ENCODE data around the gene SLC6A15.

Gene SLC6A15

DNA sequence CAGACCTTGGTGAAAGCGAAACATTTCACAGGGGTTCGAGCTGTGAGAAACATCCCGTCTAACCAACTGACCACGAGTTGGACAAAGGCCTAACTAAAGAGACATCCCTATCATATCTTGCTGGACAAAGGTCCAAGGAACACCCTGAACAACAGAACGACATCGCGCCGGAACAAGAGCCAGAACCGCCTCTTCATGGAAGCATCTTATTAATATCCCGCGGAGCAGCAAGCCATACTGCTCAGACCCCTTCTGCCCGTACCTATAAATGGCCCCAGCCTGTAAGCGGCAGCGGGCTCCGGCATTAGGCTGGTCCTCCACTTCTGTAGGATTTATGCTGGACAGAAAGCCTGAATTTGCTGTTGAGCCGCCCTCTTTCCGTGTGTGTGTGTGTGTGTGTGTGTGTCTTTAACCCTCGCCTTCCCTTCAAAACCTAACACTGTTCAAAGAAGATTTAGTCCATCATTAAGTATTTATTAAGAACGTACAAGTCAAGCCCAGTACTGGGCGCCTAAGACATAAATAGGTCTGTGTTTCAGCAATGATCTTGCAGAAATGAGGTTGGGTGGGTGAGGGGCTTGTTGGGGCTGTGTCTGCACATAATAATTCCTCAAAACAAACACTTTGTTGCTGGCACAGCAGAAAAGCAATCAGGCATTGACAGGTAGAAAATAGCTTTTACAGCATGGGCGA is 1.9 kb downstream of the SLC6A15 start:
- peak overlapping the region; percentile 52 for H3K4me3 Mint-ChIP-seq
- no peak for ATAC-seq
- peaks cover 54% of the 10 kb centered on the region for H3K27me3 Mint-ChIP-seq
- H3K4me1 Mint-ChIP-seq, result peaks cover 7% of the 10 kb centered on the region
- H3K36me3 Mint-ChIP-seq (ENCODE audit: low read depth), result no peaks in the 10 kb centered on the region
- H3K27ac Mint-ChIP-seq, result no peak overlapping the region
- no peak for DNase-seq
- no peaks in the 10 kb centered on the region for H3K9me3 Mint-ChIP-seq

- Mint-ChIP-seq H3K4me3 (no peak overlapping the region), H3K27ac (no peak overlapping the region), H3K27me3 (peaks cover 6% of the 10 kb centered on the region), H3K9me3 (no peaks in the 10 kb centered on the region), H3K4me1 (no peaks in the 10 kb centered on the region), H3K36me3 (ENCODE audit: low read depth) (no peaks in the 10 kb centered on the region)
- DNase-seq (no peak), ATAC-seq (no peak)
These were observed 8.5 kb downstream of the SLC6A15 start for GRCh38 chr12:84904051-84904450.

GRCh38 chr12:84891106-84891838 is 21.3 kb downstream of the SLC6A15 start:
- Mint-ChIP-seq H3K27me3 (no peaks in the 10 kb centered on the region), H3K4me1 (no peaks in the 10 kb centered on the region), H3K9me3 (no peaks in the 10 kb centered on the region), H3K27ac (no peak overlapping the region), H3K36me3 (ENCODE audit: low read depth) (no peaks in the 10 kb centered on the region), H3K4me3 (no peak overlapping the region)
- DNase-seq (no peak), ATAC-seq (no peak)

DNA sequence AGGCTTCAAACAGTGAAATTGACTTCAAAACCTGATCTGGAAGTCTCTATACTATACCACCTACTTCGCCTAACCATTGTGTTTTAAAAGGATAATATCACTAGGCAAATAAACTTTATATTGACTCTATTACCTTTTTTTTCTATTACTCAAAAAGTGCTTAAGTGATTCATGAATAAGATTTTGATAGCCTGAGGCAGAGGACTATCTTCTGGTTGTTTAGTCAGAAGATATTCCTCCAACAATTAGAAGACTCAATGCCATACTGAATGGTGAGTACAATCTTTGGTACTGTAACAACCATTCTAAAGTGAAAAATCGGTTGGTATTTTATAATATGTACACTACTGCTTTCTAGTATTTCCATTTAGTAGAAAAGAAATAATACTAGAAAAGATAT is 22.8 kb downstream of the SLC6A15 start:
- Mint-ChIP-seq H3K4me1 (no peaks in the 10 kb centered on the region), H3K4me3 (no peak overlapping the region), H3K27ac (no peak overlapping the region), H3K9me3 (no peaks in the 10 kb centered on the region), H3K36me3 (ENCODE audit: low read depth) (no peaks in the 10 kb centered on the region), H3K27me3 (no peaks in the 10 kb centered on the region)
- ATAC-seq (no peak), DNase-seq (no peak)

- no peaks in the 10 kb centered on the region for H3K4me1 Mint-ChIP-seq
- H3K36me3 Mint-ChIP-seq (ENCODE audit: low read depth), result no peaks in the 10 kb centered on the region
- no peaks in the 10 kb centered on the region for H3K9me3 Mint-ChIP-seq
- no peak for ATAC-seq
- no peaks in the 10 kb centered on the region for H3K27me3 Mint-ChIP-seq
- DNase-seq, result no peak
- no peak overlapping the region for H3K27ac Mint-ChIP-seq
- H3K4me3 Mint-ChIP-seq, result no peak overlapping the region
These were observed 23.7 kb downstream of the SLC6A15 start for GRCh38 chr12:84888861-84889260.

GRCh38 chr12:84877340-84877739 is 35.3 kb downstream of the SLC6A15 start:
- ATAC-seq (no peak), DNase-seq (no peak)
- Mint-ChIP-seq H3K27me3 (no peaks in the 10 kb centered on the region), H3K9me3 (no peaks in the 10 kb centered on the region), H3K36me3 (ENCODE audit: low read depth) (no peaks in the 10 kb centered on the region), H3K27ac (no peak overlapping the region), H3K4me3 (no peak overlapping the region), H3K4me1 (no peaks in the 10 kb centered on the region)

DNA sequence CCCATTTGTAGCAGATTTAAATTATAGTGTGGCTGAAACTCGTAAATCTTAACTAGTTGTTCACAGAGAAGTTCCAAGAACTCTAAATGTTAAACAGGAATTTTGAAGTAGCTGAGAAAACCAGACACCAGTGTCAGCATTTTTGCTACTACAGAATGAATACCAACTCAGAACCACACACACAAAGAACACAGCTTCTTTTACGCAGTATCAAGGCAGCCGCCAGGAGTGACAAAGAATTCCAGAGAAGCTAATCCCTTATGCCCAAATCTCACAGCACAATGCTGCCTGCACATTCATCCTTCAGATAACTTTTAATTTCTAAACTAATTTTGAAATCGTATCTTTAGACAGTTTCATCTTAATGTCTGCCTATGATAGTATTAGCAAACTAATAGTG is 37.4 kb downstream of the SLC6A15 start:
- ATAC-seq (no peak), DNase-seq (no peak)
- H3K4me3 Mint-ChIP-seq, result no peak overlapping the region
- no peaks in the 10 kb centered on the region for H3K9me3 Mint-ChIP-seq
- no peaks in the 10 kb centered on the region for H3K27me3 Mint-ChIP-seq
- no peaks in the 10 kb centered on the region for H3K36me3 Mint-ChIP-seq (ENCODE audit: low read depth)
- no peak overlapping the region for H3K27ac Mint-ChIP-seq
- H3K4me1 Mint-ChIP-seq, result no peaks in the 10 kb centered on the region

GRCh38 chr12:84874825-84875139 is 37.8 kb downstream of the SLC6A15 start:
- Mint-ChIP-seq H3K36me3 (ENCODE audit: low read depth) (no peaks in the 10 kb centered on the region), H3K27me3 (no peaks in the 10 kb centered on the region), H3K4me3 (no peak overlapping the region), H3K9me3 (no peaks in the 10 kb centered on the region), H3K27ac (no peak overlapping the region), H3K4me1 (no peaks in the 10 kb centered on the region)
- DNase-seq, result no peak
- ATAC-seq, result no peak

DNA sequence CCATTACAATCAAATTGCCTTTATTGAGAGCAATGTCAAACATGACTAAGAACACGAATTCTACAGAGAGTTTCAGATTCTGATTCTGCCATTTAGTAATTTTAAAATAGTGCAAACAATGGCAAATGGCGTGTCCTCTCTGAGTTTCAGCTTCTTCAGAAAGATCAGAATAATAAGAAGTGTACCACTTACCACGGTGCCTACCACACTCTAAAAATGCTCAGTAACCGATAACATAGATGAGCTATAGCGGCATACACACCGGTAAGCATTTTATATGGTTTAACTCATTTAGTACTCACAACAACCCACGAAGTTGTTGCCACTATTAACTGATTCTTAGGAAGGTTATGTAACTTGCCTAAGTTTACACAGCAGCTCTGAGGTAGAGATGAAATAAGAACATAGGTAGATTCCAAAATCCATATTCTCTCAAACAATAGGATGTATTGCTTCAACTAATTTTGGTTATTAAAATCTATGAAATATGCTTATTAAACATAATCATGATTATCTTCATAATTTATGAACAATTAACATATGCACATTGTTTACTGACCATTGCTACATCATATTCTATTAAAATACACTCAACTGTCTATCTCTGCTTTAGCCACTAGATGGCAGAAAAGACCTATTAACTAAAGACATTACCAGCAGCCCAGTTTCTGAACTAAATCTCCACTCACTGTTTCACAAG is 38.3 kb downstream of the SLC6A15 start:
- Mint-ChIP-seq H3K27ac (no peak overlapping the region), H3K4me3 (no peak overlapping the region), H3K36me3 (ENCODE audit: low read depth) (no peaks in the 10 kb centered on the region), H3K4me1 (no peaks in the 10 kb centered on the region), H3K9me3 (no peaks in the 10 kb centered on the region), H3K27me3 (peaks cover 2% of the 10 kb centered on the region)
- no peak for ATAC-seq
- DNase-seq, result no peak

GRCh38 chr12:84862186-84862585 is 50.4 kb downstream of the SLC6A15 start:
- ATAC-seq, result no peak
- no peaks in the 10 kb centered on the region for H3K36me3 Mint-ChIP-seq (ENCODE audit: low read depth)
- H3K9me3 Mint-ChIP-seq, result no peaks in the 10 kb centered on the region

GRCh38 chr12:84860718-84861117 is 51.9 kb downstream of the SLC6A15 start:
- ATAC-seq (no peak), DNase-seq (no peak)
- Mint-ChIP-seq H3K4me3 (no peak overlapping the region), H3K36me3 (ENCODE audit: low read depth) (no peaks in the 10 kb centered on the region), H3K9me3 (no peaks in the 10 kb centered on the region), H3K27ac (no peak overlapping the region), H3K4me1 (no peaks in the 10 kb centered on the region), H3K27me3 (peaks cover 2% of the 10 kb centered on the region)

More at GRCh38 chr12:84862186-84862585, 50.4 kb downstream of the SLC6A15 start:
- Mint-ChIP-seq H3K4me3 (no peak overlapping the region), H3K27ac (no peak overlapping the region), H3K27me3 (peaks cover 2% of the 10 kb centered on the region), H3K4me1 (no peaks in the 10 kb centered on the region)
- no peak for DNase-seq

GRCh38 chr12:84858796-84859195 is 53.8 kb downstream of the SLC6A15 start:
- no peaks in the 10 kb centered on the region for H3K4me1 Mint-ChIP-seq
- no peak for ATAC-seq
- peaks cover 5% of the 10 kb centered on the region for H3K27me3 Mint-ChIP-seq
- H3K9me3 Mint-ChIP-seq, result no peaks in the 10 kb centered on the region
- H3K36me3 Mint-ChIP-seq (ENCODE audit: low read depth), result no peaks in the 10 kb centered on the region
- DNase-seq, result no peak
- no peak overlapping the region for H3K27ac Mint-ChIP-seq
- H3K4me3 Mint-ChIP-seq, result no peak overlapping the region

GRCh38 chr12:84857525-84858208 is 54.9 kb downstream of the SLC6A15 start:
- Mint-ChIP-seq H3K27me3 (peaks cover 5% of the 10 kb centered on the region), H3K4me1 (no peaks in the 10 kb centered on the region), H3K4me3 (no peak overlapping the region), H3K27ac (no peak overlapping the region), H3K9me3 (no peaks in the 10 kb centered on the region), H3K36me3 (ENCODE audit: low read depth) (no peaks in the 10 kb centered on the region)
- no peak for DNase-seq
- ATAC-seq, result no peak

- no peaks in the 10 kb centered on the region for H3K36me3 Mint-ChIP-seq (ENCODE audit: low read depth)
- ATAC-seq (no peak), DNase-seq (no peak)
- H3K4me3 Mint-ChIP-seq, result no peak overlapping the region
- H3K4me1 Mint-ChIP-seq, result no peaks in the 10 kb centered on the region
- peaks cover 5% of the 10 kb centered on the region for H3K27me3 Mint-ChIP-seq
- H3K9me3 Mint-ChIP-seq, result no peaks in the 10 kb centered on the region
- H3K27ac Mint-ChIP-seq, result no peak overlapping the region
These were observed 56.3 kb downstream of the SLC6A15 start for GRCh38 chr12:84856156-84856900.

Data from activated naive CD8-positive, alpha-beta T cell treated with anti-CD3 and anti-CD28 coated beads, Interleukin-2, amount 50 U/mL, for 24 hours (primary cell).